Gastrocnemius medialis (tissue), 4 donors: Measurements from ENCODE around the gene ZNF526.

Experiments used
- POLR2A ChIP-seq, 2 donors: fragments of 450-650 bp; IDR thresholded peaks; one replicate each; pipeline ENCODE4 v1.6.1; 2017; ENCODE audit warnings: antibody characterized with exemption in 2 of 2, mild to moderate bottlenecking in 2 of 2, moderate library complexity in 2 of 2
- TF ChIP-seq, protein P1 (sequence below), 5 experiments: fragments of 450-650 bp in 3 of 5; fragments of 200-600 bp in 2 of 5; sonication (generic) in 2 of 5; IDR thresholded peaks in 4 of 5; conservative IDR thresholded peaks in 1 of 5; 1 replicate in 4 of 5; 2 replicates in 1 of 5; pipeline ENCODE4 v1.5.1; 2016 to 2019; ENCODE audit warnings: antibody characterized with exemption in 5 of 5, mild to moderate bottlenecking in 3 of 5, moderate library complexity in 3 of 5

- TF ChIP-seq, protein P1, sequence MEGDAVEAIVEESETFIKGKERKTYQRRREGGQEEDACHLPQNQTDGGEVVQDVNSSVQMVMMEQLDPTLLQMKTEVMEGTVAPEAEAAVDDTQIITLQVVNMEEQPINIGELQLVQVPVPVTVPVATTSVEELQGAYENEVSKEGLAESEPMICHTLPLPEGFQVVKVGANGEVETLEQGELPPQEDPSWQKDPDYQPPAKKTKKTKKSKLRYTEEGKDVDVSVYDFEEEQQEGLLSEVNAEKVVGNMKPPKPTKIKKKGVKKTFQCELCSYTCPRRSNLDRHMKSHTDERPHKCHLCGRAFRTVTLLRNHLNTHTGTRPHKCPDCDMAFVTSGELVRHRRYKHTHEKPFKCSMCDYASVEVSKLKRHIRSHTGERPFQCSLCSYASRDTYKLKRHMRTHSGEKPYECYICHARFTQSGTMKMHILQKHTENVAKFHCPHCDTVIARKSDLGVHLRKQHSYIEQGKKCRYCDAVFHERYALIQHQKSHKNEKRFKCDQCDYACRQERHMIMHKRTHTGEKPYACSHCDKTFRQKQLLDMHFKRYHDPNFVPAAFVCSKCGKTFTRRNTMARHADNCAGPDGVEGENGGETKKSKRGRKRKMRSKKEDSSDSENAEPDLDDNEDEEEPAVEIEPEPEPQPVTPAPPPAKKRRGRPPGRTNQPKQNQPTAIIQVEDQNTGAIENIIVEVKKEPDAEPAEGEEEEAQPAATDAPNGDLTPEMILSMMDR (IDR thresholded peaks at IDR 0.05 in 4 of 5, conservative IDR thresholded peaks at IDR 0.05 in 1 of 5): no peak
- no peak for TF ChIP-seq POLR2A (IDR thresholded peaks at IDR 0.05)
Measured at GRCh38 chr19:42202290-42202880, 17.7 kb upstream of the ZNF526 start.
